ENCODE data around the gene GPC1.

GPC1 gene

GRCh38 chr2:240452462-240453256 is 17.2 kb downstream of the GPC1 start:
- H3K27me3 ChIP-seq (replicated peaks), result peaks cover 2% of the 10 kb centered on the region
- DNase-seq, result no peak
- TF ChIP-seq, protein P1, sequence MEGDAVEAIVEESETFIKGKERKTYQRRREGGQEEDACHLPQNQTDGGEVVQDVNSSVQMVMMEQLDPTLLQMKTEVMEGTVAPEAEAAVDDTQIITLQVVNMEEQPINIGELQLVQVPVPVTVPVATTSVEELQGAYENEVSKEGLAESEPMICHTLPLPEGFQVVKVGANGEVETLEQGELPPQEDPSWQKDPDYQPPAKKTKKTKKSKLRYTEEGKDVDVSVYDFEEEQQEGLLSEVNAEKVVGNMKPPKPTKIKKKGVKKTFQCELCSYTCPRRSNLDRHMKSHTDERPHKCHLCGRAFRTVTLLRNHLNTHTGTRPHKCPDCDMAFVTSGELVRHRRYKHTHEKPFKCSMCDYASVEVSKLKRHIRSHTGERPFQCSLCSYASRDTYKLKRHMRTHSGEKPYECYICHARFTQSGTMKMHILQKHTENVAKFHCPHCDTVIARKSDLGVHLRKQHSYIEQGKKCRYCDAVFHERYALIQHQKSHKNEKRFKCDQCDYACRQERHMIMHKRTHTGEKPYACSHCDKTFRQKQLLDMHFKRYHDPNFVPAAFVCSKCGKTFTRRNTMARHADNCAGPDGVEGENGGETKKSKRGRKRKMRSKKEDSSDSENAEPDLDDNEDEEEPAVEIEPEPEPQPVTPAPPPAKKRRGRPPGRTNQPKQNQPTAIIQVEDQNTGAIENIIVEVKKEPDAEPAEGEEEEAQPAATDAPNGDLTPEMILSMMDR (IDR thresholded peaks at IDR 0.05; ENCODE audit: low read depth, low read length, missing control alignments), result no peak
- in situ Hi-C loops (cut with HindIII; ENCODE audit: low pct_ligation_motif_present, low sequenced_read_pairs), result no loop called here
- H3K4me3 ChIP-seq (ENCODE audit: low read depth, low read length), result peak overlapping the region; percentile 38
- no peaks in the 10 kb centered on the region for H3K36me3 ChIP-seq (replicated peaks)
- no peak overlapping the region for H3K27ac ChIP-seq

DNA sequence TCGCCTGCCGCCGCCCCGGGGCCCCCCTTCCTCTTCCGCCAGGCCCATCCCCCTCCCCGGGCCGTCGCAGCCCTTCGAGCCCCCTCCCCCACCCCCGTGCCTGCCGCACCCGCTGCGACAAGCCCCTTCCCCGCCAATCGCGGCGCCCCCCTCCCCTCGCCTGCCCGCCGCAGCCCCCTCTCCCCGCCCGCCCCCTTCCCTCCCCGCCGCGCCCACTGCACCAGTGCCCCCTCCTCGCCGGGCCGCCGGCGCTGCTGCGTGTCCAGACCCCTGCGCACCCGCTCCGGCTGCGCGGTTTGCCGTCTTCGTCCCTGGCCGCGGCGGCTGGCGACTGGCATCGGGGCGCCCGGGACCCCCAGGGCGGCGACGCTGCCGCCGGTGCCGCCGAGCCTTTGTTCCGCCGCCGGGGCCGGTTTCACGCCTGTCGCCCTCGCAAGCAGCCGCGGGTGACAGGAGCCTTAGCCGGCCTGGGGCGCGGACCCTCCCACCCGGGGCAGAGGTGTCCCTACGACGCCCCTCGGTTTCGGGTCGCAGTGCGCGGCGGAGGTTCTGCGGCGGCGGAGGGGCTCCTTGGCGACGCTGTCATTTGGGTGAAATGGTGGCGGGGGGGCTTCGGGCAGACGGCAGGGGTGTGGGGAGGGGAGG is 18.1 kb downstream of the GPC1 start:
- no peak for DNase-seq
- TF ChIP-seq, protein P1 (IDR thresholded peaks at IDR 0.05; ENCODE audit: low read depth, low read length, missing control alignments), result no peak
- in situ Hi-C loops (cut with HindIII; ENCODE audit: low pct_ligation_motif_present, low sequenced_read_pairs), result no loop called here
- no peak overlapping the region for H3K4me3 ChIP-seq (ENCODE audit: low read depth, low read length)
- H3K27ac ChIP-seq, result no peak overlapping the region
- H3K36me3 ChIP-seq (replicated peaks), result no peaks in the 10 kb centered on the region
- peaks cover 2% of the 10 kb centered on the region for H3K27me3 ChIP-seq (replicated peaks)

DNA sequence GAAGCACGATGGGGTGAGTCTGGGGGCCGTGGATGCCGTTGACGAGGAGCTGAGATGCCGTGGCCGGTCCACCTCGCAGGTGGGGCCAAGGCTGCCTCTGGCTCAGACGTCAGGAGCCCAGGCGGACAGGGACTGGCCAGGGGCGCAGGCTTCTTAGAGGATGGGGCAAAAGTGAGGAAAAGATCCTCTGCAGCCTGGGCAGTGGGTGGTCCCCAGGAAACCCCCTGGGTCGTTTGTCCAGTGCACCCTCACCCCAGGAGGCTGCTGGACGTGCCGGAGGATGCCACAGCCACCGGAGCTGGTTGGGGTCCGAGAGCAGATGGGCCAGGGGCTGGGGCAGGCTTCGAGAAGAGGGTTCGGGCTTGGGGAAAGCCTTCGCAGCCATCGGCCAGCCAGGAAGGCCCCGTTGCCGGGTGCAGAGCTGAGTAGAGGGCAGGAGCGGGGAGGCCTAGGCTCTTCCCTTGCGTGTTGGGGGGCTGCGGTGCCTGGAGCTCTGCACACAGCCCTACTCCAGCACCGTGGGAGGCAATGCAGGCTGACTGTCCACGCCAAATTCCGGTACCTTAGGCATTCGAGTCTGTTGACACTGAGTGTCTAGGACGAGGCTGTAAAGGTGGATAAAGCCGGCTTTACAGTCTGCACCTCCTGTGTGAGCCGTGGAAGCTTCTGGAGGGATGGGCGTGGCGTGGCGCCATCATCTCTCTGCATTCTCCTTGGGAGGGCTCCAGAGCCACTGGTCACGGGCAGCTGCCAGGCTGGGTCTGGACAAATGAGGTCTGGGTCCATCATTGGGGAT is 18.8 kb downstream of the GPC1 start:
- H3K27ac ChIP-seq, result no peak overlapping the region

GRCh38 chr2:240455272-240455646 is 19.8 kb downstream of the GPC1 start:
- Histone ChIP-seq H3K27ac (no peak overlapping the region), H3K27me3 (replicated peaks) (peaks cover 2% of the 10 kb centered on the region), H3K36me3 (replicated peaks) (no peaks in the 10 kb centered on the region), H3K4me3 (ENCODE audit: low read depth, low read length) (no peak overlapping the region)
- TF ChIP-seq, protein P1 (IDR thresholded peaks at IDR 0.05; ENCODE audit: low read depth, low read length, missing control alignments), result no peak
- no peak for DNase-seq
- in situ Hi-C loops (cut with HindIII; ENCODE audit: low pct_ligation_motif_present, low sequenced_read_pairs), result no loop called here

More for the DNA sequence above, 18.8 kb downstream of the GPC1 start:
- Histone ChIP-seq H3K36me3 (replicated peaks) (no peaks in the 10 kb centered on the region), H3K4me3 (ENCODE audit: low read depth, low read length) (no peak overlapping the region), H3K27me3 (replicated peaks) (peaks cover 2% of the 10 kb centered on the region)
- DNase-seq, result no peak
- in situ Hi-C loops (cut with HindIII; ENCODE audit: low pct_ligation_motif_present, low sequenced_read_pairs), result no loop called here
- TF ChIP-seq, protein P1 (IDR thresholded peaks at IDR 0.05; ENCODE audit: low read depth, low read length, missing control alignments), result no peak

DNA sequence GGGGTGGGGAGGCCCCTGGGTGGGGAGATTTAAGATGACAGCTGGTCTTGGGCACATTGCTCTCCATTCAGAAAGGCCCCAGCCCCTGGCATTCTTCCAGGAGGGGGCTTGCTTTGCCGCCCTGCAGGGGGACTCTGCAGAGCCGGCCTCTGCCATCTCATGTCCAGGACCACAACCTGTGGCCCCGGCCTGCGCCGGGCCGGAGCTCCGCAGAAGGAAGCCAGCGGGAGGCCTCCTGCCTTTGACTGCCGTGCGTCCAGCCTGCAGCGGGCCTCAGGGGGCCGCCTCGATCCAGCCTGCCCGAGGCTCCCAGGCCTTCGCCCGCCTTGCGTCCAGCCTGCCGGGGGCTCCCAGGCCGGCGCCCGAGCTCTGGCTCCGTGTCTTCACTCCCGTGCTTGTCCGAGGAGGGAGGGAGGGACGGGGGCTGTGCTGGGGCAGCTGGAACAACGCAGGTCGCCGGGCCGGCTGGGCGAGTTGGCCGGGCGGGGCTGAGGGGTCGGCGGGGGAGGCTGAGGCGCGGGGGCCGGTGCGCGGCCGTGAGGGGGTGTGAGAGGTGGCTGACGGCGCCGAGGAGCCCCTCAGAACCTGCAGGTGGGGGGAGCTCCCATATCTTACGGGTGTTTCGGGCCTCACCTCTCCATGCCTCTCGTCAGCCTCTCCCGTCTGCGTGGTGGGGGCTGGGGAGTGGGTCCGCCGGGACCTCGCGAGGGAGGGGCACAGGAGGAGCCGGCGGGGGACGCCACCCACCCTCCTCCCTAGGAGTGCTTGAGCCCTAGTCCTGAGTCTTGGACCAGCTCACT is 20.4 kb downstream of the GPC1 start:
- no peak overlapping the region for H3K27ac ChIP-seq
- TF ChIP-seq, protein P1 (IDR thresholded peaks at IDR 0.05; ENCODE audit: low read depth, low read length, missing control alignments), result no peak
- no peak for DNase-seq
- no peaks in the 10 kb centered on the region for H3K36me3 ChIP-seq (replicated peaks)
- peaks cover 2% of the 10 kb centered on the region for H3K27me3 ChIP-seq (replicated peaks)
- no peak overlapping the region for H3K4me3 ChIP-seq (ENCODE audit: low read depth, low read length)
- in situ Hi-C loops (cut with HindIII; ENCODE audit: low pct_ligation_motif_present, low sequenced_read_pairs), result no loop called here

Data from brain microvascular endothelial cell (primary cell).